SK-N-SH (cell line): ENCODE results near the gene SLC1A2.

Source experiments
- EP300 ChIP-seq, 2 experiments: IDR thresholded peaks; 2 replicates each; pipeline versions ENCODE4 v1.4.0 to v1.6.1; 2012; ENCODE audit warnings: borderline replicate concordance in 1 of 2, low read depth in 1 of 2, low read length in 1 of 2
- FOSL2 ChIP-seq: IDR thresholded peaks from 2 replicates; pipeline ENCODE4 v1.4.0; 2012; ENCODE audit warnings: low read depth, mild to moderate bottlenecking, moderate library complexity, borderline replicate concordance
- SMC3 ChIP-seq: IDR thresholded peaks from 2 replicates; pipeline ENCODE4 v1.6.1; 2012; ENCODE audit warnings: low read depth, low read length, improper control_type of control experiment
- TAF1 ChIP-seq: IDR thresholded peaks from 2 replicates; pipeline ENCODE4 v1.6.1; 2012; ENCODE audit warnings: low read depth, mild to moderate bottlenecking, low read length, moderate library complexity, borderline replicate concordance

- TF ChIP-seq FOSL2 (no peak), SMC3 (no peak), EP300 (IDR thresholded peaks at IDR 0.05; ENCODE audit: borderline replicate concordance in 1 of 2, low read depth in 1 of 2, low read length in 1 of 2) (no peak), TAF1 (no peak)
Observed at GRCh38 chr11:35286126-35286525, 133.2 kb downstream of the SLC1A2 start.
